ENCODE measurements around the gene XYLT1. TPM values are rescaled to one million over a fixed set of nuclear protein-coding genes. Genes with fewer than 3 reads are reported as not detected.

The XYLT1 gene
- total RNA-seq, 1 donor from 2014 or later: 1.4 TPM

GRCh38 chr16:17070882-17071592 lies 399.7 kb downstream of the XYLT1 start:
- DNase-seq (ENCODE audit: low read depth): no peak

GRCh38 chr16:17069681-17070080 lies 401.1 kb downstream of the XYLT1 start:
- DNase-seq (ENCODE audit: low read depth): no peak

GRCh38 chr16:17068524-17068923 lies 402.2 kb downstream of the XYLT1 start:
- DNase-seq (ENCODE audit: low read depth): no peak

- DNase-seq (ENCODE audit: low read depth): no peak
Observed at GRCh38 chr16:17067882-17068281, 402.9 kb downstream of the XYLT1 start.

GRCh38 chr16:17063201-17064139 lies 407.3 kb downstream of the XYLT1 start:
- no peak for DNase-seq (ENCODE audit: low read depth)

GRCh38 chr16:17062676-17063075 lies 408.1 kb downstream of the XYLT1 start:
- DNase-seq (ENCODE audit: low read depth): no peak

- DNase-seq (ENCODE audit: low read depth): no peak
Observed at GRCh38 chr16:17061326-17061725, 409.4 kb downstream of the XYLT1 start.

GRCh38 chr16:17058471-17058870 lies 412.3 kb downstream of the XYLT1 start:
- DNase-seq (ENCODE audit: low read depth): no peak

- DNase-seq (ENCODE audit: low read depth): no peak
Observed at GRCh38 chr16:17056666-17057065, 414.1 kb downstream of the XYLT1 start.

- no peak for DNase-seq (ENCODE audit: low read depth)
Observed at GRCh38 chr16:17053536-17054160, 417.1 kb downstream of the XYLT1 start.

Data from myocyte (in vitro differentiated cells).